Measurements from ENCODE around the gene ZC2HC1B.

ZC2HC1B gene

GRCh38 chr6:143936347-143936746 lies 72.1 kb downstream of the ZC2HC1B start:
- no peak for DNase-seq

GRCh38 chr6:143936778-143937667 lies 72.7 kb downstream of the ZC2HC1B start:
- no peak for DNase-seq

- DNase-seq = no peak
Observed at GRCh38 chr6:143937668-143937970, 73.3 kb downstream of the ZC2HC1B start.

GRCh38 chr6:143939364-143939763 lies 75.1 kb downstream of the ZC2HC1B start:
- no peak for DNase-seq

- peak; percentile 28 for DNase-seq
Observed at GRCh38 chr6:143940011-143940597, 75.8 kb downstream of the ZC2HC1B start.

- peak; percentile 64 for DNase-seq
Observed at GRCh38 chr6:143941852-143942627, 77.8 kb downstream of the ZC2HC1B start.

GRCh38 chr6:143948208-143948607 lies 83.9 kb downstream of the ZC2HC1B start:
- DNase-seq = no peak

- no peak for DNase-seq
Observed at GRCh38 chr6:143949535-143949934, 85.3 kb downstream of the ZC2HC1B start.

- no peak for DNase-seq
Observed at GRCh38 chr6:143949962-143950361, 85.7 kb downstream of the ZC2HC1B start.

- DNase-seq = no peak
Observed at GRCh38 chr6:143950875-143951274, 86.6 kb downstream of the ZC2HC1B start.

- no peak for DNase-seq
Observed at GRCh38 chr6:143952060-143952778, 87.9 kb downstream of the ZC2HC1B start.

GRCh38 chr6:143952947-143953701 lies 88.8 kb downstream of the ZC2HC1B start:
- no peak for DNase-seq

GRCh38 chr6:143953922-143954321 lies 89.6 kb downstream of the ZC2HC1B start:
- no peak for DNase-seq

GRCh38 chr6:143955971-143956370 lies 91.7 kb downstream of the ZC2HC1B start:
- DNase-seq = peak; percentile 11

- no peak for DNase-seq
Observed at GRCh38 chr6:143957679-143958274, 93.5 kb downstream of the ZC2HC1B start.

GRCh38 chr6:143958839-143959399 lies 94.6 kb downstream of the ZC2HC1B start:
- DNase-seq = no peak

- no peak for DNase-seq
Observed at GRCh38 chr6:143959927-143960326, 95.7 kb downstream of the ZC2HC1B start.

- DNase-seq = no peak
Observed at GRCh38 chr6:143961066-143961465, 96.8 kb downstream of the ZC2HC1B start.

- DNase-seq = peak; percentile 47
Observed at GRCh38 chr6:143961886-143962878, 97.9 kb downstream of the ZC2HC1B start.

Data from fibroblast of skin of scalp (primary cell).